Fibroblast of pulmonary artery (primary cell): ENCODE data around the gene WDPCP.
A peak's percentile ranks its signal among the peaks of the same experiment; 100 is the strongest.

Source experiments
- DNase-seq: peaks from one replicate; pipeline ENCODE4 v3.0.0-alpha.2; 2010; ENCODE audit warnings: low read depth
- H3K4me3 ChIP-seq: replicated peaks from 2 replicates; pipeline ENCODE4 v1.5.1; 2011; ENCODE audit warnings: low read depth, mild to moderate bottlenecking, control low read depth, low read length, moderate library complexity
- TF ChIP-seq, protein P1 (sequence below): IDR thresholded peaks from 2 replicates; pipeline ENCODE4 v1.5.1; 2011; ENCODE audit warnings: mild to moderate bottlenecking, control low read depth, low read length, inconsistent platforms; ENCODE audit errors: missing control alignments

The WDPCP gene

DNA sequence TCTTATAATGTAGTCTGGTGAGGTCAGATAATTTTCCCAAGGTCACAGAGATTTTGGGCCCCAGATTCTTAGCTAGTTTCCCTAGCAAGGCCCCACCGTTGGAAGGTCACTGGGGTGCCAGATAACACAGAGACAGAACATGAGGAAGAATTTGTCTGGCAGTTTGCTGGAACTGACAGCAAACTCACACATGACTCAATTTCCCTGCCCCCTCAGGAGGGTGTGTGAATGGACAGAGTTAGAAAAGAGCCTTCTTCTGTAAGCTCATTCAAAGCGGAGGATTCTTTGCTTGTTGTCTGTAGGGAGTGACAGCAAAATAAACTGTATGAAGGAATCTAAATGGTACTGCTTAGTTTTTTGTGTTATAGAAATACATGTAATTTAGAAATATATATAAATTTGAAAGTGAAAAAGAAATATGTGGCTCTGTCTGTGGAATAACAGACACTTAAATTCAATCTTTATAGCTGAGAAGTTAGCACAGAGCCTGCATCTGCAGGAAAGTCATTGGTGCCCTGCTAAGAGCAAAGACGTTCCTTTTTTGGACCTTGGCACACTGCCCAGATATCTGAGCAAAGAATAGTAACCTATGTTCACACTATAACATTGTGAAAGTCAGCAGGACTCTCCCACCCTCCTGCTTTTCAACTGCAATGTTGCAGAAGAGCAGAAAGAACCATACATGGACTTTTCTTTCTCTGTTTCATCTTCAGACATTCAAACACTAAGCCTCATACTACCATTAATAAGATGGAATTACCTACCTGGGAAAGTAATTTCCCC is 2.5 kb upstream of the WDPCP start:
- no peak for DNase-seq
- TF ChIP-seq, protein P1, sequence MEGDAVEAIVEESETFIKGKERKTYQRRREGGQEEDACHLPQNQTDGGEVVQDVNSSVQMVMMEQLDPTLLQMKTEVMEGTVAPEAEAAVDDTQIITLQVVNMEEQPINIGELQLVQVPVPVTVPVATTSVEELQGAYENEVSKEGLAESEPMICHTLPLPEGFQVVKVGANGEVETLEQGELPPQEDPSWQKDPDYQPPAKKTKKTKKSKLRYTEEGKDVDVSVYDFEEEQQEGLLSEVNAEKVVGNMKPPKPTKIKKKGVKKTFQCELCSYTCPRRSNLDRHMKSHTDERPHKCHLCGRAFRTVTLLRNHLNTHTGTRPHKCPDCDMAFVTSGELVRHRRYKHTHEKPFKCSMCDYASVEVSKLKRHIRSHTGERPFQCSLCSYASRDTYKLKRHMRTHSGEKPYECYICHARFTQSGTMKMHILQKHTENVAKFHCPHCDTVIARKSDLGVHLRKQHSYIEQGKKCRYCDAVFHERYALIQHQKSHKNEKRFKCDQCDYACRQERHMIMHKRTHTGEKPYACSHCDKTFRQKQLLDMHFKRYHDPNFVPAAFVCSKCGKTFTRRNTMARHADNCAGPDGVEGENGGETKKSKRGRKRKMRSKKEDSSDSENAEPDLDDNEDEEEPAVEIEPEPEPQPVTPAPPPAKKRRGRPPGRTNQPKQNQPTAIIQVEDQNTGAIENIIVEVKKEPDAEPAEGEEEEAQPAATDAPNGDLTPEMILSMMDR: no peak
- no peak overlapping the region for H3K4me3 ChIP-seq

DNA sequence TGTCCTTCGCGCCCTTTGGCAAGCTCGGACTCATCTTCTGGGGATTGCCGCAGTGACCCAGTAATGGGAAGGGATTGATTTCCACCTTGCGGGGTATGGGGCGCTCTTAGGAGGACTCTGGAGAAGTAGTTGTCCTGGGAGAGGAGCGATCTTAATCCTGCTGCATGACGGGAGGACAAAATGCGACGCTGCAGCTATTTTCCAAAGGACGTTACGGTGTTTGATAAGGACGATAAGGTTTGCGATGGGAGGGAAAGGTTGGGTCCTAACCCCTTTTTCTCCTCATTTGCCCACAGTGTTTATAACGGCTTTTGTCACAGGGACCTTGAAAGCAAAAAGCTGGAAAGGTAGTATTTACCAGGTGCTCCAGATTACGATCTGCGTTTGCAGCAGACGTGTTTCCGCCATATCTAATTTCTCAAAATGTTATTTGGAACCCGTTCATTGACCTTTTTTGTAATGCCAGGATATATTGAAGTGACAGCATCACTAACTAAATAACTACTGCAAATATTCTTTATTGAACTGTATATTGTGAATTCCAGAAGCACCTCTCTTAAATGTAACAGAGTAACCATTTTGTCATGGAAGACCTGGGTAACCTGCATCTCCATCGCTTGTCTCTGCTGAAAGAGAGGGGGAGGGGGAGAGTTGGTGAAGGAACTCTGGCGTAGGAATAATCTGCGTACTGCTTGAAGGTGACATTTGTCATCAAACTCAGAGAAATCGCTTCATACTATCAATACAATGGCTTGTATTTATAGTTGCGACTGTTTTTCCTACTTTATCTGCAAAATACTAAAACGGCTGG is 1.1 kb upstream of the WDPCP start:
- no peak for DNase-seq
- TF ChIP-seq, protein P1: no peak
- H3K4me3 ChIP-seq: peak overlapping the region; percentile 95

DNA sequence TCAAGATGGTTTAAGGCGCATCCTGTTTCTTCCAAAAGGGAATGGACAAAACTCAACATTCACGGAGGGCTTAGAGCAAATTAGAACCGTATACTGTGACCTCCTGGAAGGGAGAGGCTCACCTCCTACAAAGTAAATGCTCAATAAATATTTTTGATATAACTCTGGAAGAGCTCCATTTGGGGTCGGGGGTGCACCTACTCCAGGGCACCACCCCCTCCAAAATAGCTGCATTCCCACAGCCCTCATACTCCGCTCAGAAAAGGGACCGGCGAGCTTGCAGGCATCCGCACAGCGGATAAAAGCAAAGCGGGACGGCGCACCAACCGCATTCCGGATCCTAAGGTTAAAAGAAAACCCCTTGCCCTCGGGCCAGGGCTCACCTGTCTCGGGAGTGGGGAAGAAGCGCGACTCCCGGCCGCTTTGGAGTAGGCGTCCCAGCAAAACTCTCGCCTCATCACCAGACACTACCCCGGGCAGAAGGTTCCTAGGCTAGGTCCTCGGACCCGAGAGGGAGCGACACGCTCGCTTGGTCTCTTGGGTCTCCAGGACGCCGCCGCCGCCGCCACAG is 378 bp downstream of the WDPCP start:
- TF ChIP-seq, protein P1: no peak
- no peak for DNase-seq
- peak overlapping the region; percentile 95 for H3K4me3 ChIP-seq

DNA sequence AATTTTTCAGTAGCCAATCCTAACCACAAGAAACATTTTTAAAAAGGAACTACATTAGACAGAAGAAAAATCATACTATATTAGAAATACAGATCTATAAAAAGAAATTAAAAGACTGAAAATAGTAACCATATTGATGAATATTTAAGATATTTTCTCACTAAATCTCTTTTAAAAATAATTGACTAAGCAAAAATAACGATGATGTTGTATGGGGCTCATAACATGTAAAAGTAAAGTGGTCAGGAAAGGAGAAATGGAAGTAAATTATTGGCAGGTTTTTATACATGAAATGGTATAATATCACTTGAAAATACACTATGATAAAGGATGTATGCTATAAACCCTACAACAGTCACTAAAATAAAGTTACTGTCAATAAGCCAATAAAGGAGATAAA is 5.4 kb downstream of the WDPCP start:
- TF ChIP-seq, protein P1: no peak
- no peak overlapping the region for H3K4me3 ChIP-seq
- no peak for DNase-seq

DNA sequence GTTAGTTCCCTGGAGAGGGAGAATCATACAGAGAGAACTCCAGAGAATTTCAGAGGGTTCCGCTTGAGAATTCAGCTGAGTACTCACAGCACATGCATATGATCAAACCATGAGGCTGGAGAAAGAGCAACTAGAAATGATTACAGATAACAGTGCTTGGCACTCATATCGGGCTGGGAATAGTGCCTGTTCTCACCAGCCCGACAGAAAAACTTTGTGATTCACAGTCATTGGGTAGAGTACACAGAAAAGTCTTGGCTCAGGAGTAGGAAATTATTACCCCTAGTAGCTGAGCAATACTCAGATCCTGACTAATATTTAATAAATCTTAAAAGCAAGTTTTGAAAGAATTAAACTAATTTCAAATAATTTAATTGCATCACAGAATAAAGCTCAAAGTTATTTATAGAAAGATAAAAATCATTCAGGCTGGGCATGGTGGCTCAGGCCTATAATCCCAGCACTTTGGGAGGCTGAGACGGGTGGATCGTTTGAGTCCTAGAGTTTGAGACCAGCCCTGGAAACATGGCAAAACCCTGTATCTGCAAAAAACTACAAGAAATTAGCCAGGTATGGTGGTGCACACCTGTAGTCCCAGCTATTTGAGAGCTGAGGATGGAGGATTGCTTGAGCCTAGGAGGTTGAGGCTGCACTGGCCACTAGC is 6.8 kb downstream of the WDPCP start:
- TF ChIP-seq, protein P1: no peak
- H3K4me3 ChIP-seq: no peak overlapping the region
- DNase-seq: peak; percentile 71

DNA sequence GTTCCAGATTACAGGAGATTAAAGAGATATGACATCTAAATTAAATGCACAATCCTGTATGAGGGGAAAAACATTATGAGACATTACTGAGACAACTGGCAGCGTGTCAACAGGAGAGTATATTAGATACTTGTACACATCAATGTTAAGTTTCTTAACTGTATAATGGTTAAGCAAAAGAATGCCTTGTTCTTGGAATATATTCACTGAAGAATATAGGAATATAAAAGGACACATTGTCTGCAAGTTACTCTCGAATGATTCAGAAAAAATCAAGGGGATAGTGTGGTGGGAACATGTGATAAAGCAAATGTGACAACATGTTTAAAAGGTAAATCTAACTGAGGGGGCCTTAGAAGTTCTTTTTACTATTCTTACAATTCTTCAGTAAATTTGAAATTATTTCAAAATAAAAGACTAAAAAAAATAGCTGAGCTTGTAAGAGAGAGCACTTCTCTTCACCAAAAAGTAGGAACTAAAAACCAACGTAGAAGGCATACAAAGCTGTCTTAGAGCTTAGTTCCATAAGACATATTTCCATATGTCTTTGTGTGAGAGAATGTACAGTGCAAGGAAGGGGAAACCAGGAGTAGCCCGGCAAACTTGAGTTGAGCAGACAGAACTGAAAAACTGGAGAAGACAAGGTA is 7.5 kb downstream of the WDPCP start:
- no peak for DNase-seq
- TF ChIP-seq, protein P1: no peak
- H3K4me3 ChIP-seq: no peak overlapping the region
